Tibial nerve (tissue), 4 donors: ENCODE results near the gene MAP1B. TPM values are rescaled to one million over a fixed set of nuclear protein-coding genes. Genes with fewer than 3 reads are reported as not detected.

Source experiments
- DNase-seq, 2 donors: peaks; one replicate each; pipeline ENCODE4 v3.0.0-alpha.2; 2019; ENCODE audit warnings: low spot score in 2 of 2
- H3K27ac ChIP-seq, 4 donors: fragments of 200-600 bp; sonication (generic) in 3 of 4; one replicate each; pipeline ENCODE4 v1.5.1; 2017 to 2019; ENCODE audit warnings: mild to moderate bottlenecking in 1 of 4
- H3K27me3 ChIP-seq, 2 donors: fragments of 200-600 bp; sonication (generic) in 1 of 2; one replicate each; pipeline versions ENCODE4 v1.5.1 to v1.6.0; 2017 to 2019
- H3K36me3 ChIP-seq, 3 donors: fragments of 200-600 bp; sonication (generic); one replicate each; pipeline ENCODE4 v1.5.1; 2018 to 2019
- H3K4me1 ChIP-seq, 4 donors: fragments of 200-600 bp; sonication (generic) in 3 of 4; one replicate each; pipeline ENCODE4 v1.5.1; 2017 to 2019
- H3K4me3 ChIP-seq, 4 donors: fragments of 200-600 bp; sonication (generic) in 3 of 4; one replicate each; pipeline ENCODE4 v1.5.1; 2017 to 2019; ENCODE audit warnings: mild to moderate bottlenecking in 1 of 4, moderate library complexity in 1 of 4
- H3K9me3 ChIP-seq, 4 donors: fragments of 200-600 bp; sonication (generic) in 3 of 4; one replicate each; pipeline ENCODE4 v1.5.1; 2017 to 2019
- CTCF ChIP-seq, 5 experiments: fragments of 200-600 bp in 3 of 5; fragments of 450-650 bp in 2 of 5; sonication (generic) in 3 of 5; IDR thresholded peaks; one replicate each; pipeline ENCODE4 v1.5.1; 2016 to 2019; ENCODE audit warnings: antibody characterized with exemption in 5 of 5, mild to moderate bottlenecking in 3 of 5, moderate library complexity in 2 of 5
- EP300 ChIP-seq, 2 donors: sonication (generic); formaldehyde crosslinking; IDR thresholded peaks; one replicate each; pipeline ENCODE4 v1.6.1; 2017; ENCODE audit warnings: antibody characterized with exemption in 2 of 2, mild to moderate bottlenecking in 1 of 2
- POLR2A ChIP-seq, 2 donors: fragments of 450-650 bp; IDR thresholded peaks; one replicate each; pipeline ENCODE4 v1.6.1; 2017; ENCODE audit warnings: antibody characterized with exemption in 2 of 2, mild to moderate bottlenecking in 2 of 2, moderate library complexity in 2 of 2
- WGBS, 2 donors: methylation state at CpG; one replicate each; pipeline ENCODE4 v1.1.5; 2018; 5-methylcytosine and 5-hydroxymethylcytosine counted together
- total RNA-seq, 4 donors: library from RNA; depleted of rRNA; stranded (reverse); fragments of >200 nt; gene quantifications; one replicate each; pipeline ENCODE4 v1.1.0, GENCODE V29; 2016

MAP1B gene
- total RNA-seq, 4 donors from 2014 or later: 223 to 587 (median 472) TPM

- DNase-seq: no peak
- 82% methylated on average over 6 of the region's 6 CpGs for WGBS, 2 donors
- TF ChIP-seq CTCF (IDR thresholded peaks at IDR 0.05) (no peak), EP300 (IDR thresholded peaks at IDR 0.05) (no peak), POLR2A (IDR thresholded peaks at IDR 0.05) (no peak)
- Histone ChIP-seq H3K27ac (no peak overlapping the region), H3K4me3 (no peak overlapping the region), H3K27me3 (no peaks in the 10 kb centered on the region), H3K9me3 (no peaks in the 10 kb centered on the region), H3K36me3 (peaks cover 0 to 37% (median 0%) of the 10 kb centered on the region in 3 donors), H3K4me1 (peaks cover 0 to 21% (median 0%) of the 10 kb centered on the region in 4 donors)
Measured at GRCh38 chr5:72231991-72232703, 124.9 kb downstream of the MAP1B start.

- Histone ChIP-seq H3K9me3 (no peaks in the 10 kb centered on the region), H3K4me3 (no peak overlapping the region), H3K27me3 (no peaks in the 10 kb centered on the region), H3K4me1 (peaks cover 0 to 21% (median 0%) of the 10 kb centered on the region in 4 donors), H3K36me3 (peaks cover 0 to 39% (median 0%) of the 10 kb centered on the region in 3 donors), H3K27ac (no peak overlapping the region)
- DNase-seq: no peak
- no peak for TF ChIP-seq POLR2A (IDR thresholded peaks at IDR 0.05)
- no peak for TF ChIP-seq CTCF (IDR thresholded peaks at IDR 0.05)
- TF ChIP-seq EP300 (IDR thresholded peaks at IDR 0.05): no peak
- 63 to 72% methylated on average over 2 of the region's 2 CpGs for WGBS, 2 donors
Measured at GRCh38 chr5:72232838-72233237, 125.6 kb downstream of the MAP1B start.

- Histone ChIP-seq H3K27me3 (no peaks in the 10 kb centered on the region), H3K27ac (no peak overlapping the region), H3K9me3 (no peaks in the 10 kb centered on the region), H3K4me1 (peaks cover 0 to 21% (median 0%) of the 10 kb centered on the region in 4 donors), H3K36me3 (peaks cover 0 to 37% (median 0%) of the 10 kb centered on the region in 3 donors), H3K4me3 (no peak overlapping the region)
- DNase-seq: no peak
- TF ChIP-seq EP300 (IDR thresholded peaks at IDR 0.05): no peak
- no peak for TF ChIP-seq CTCF (IDR thresholded peaks at IDR 0.05)
- TF ChIP-seq POLR2A (IDR thresholded peaks at IDR 0.05): no peak
- 51 to 69% methylated on average over 1 of the region's 1 CpG for whole genome bisulfite sequencing, 2 donors
Measured at GRCh38 chr5:72233835-72234234, 126.6 kb downstream of the MAP1B start.

- TF ChIP-seq EP300 (IDR thresholded peaks at IDR 0.05) (no peak), CTCF (IDR thresholded peaks at IDR 0.05) (no peak), POLR2A (IDR thresholded peaks at IDR 0.05) (no peak)
- DNase-seq: no peak
Measured at GRCh38 chr5:72234265-72234700, 127.0 kb downstream of the MAP1B start.

GRCh38 chr5:72234868-72235267 is 127.6 kb downstream of the MAP1B start:
- Histone ChIP-seq H3K27me3 (no peaks in the 10 kb centered on the region), H3K36me3 (peaks cover 0 to 32% (median 0%) of the 10 kb centered on the region in 3 donors), H3K9me3 (no peaks in the 10 kb centered on the region), H3K4me1 (peaks cover 0 to 21% (median 0%) of the 10 kb centered on the region in 4 donors), H3K4me3 (no peak overlapping the region), H3K27ac (no peak overlapping the region)
- no peak for DNase-seq
- WGBS, 2 donors: 96% methylated on average over 1 of the region's 1 CpG
- TF ChIP-seq CTCF (IDR thresholded peaks at IDR 0.05): no peak
- TF ChIP-seq POLR2A (IDR thresholded peaks at IDR 0.05): no peak
- TF ChIP-seq EP300 (IDR thresholded peaks at IDR 0.05): no peak

More at GRCh38 chr5:72234265-72234700, 127.0 kb downstream of the MAP1B start:
- peaks cover 0 to 32% (median 0%) of the 10 kb centered on the region in 3 donors for H3K36me3 ChIP-seq
- H3K27ac ChIP-seq: no peak overlapping the region
- H3K4me3 ChIP-seq: no peak overlapping the region
- peaks cover 0 to 21% (median 0%) of the 10 kb centered on the region in 4 donors for H3K4me1 ChIP-seq
- no peaks in the 10 kb centered on the region for H3K9me3 ChIP-seq
- H3K27me3 ChIP-seq: no peaks in the 10 kb centered on the region
